SK-N-SH (cell line): Measurements from ENCODE around the gene CD164L2. TPM values are rescaled to one million over a fixed set of nuclear protein-coding genes. Genes with fewer than 3 reads are reported as not detected.

Experiments
- CTCF ChIA-PET: fragments of 300-600, 350-600 bp; formaldehyde crosslinking; extraction: SDS; loops from one replicate; lab custom pipeline; 2021; lab: Yijun Ruan, JAX
- POLR2A ChIA-PET: fragments of 350-600 bp; sonication (Branson Sonifier 250); formaldehyde crosslinking; extraction: SDS; loops from one replicate; lab custom pipeline; 2020; ENCODE audit warnings: antibody characterized with exemption, inconsistent platforms; lab: Yijun Ruan, JAX
- DNase-seq: peaks from one replicate; pipeline ENCODE4 v3.0.0; 2012
- H2AFZ ChIP-seq: fragments of 200-600 bp; sonication (generic); 2 replicates; pipeline ENCODE4 v1.8.1; 2016; ENCODE audit warnings: antibody characterized with exemption, mild to moderate bottlenecking, low read depth
- H3F3A ChIP-seq: fragments of 200-600 bp; sonication (generic); replicated peaks from 2 replicates; pipeline ENCODE3; 2016; ENCODE audit warnings: antibody characterized with exemption, mild to moderate bottlenecking; ENCODE audit not compliant: insufficient read depth
- H3K27ac ChIP-seq, 2 experiments: fragments of 200-500 bp in 1 of 2; fragments of 200-600 bp in 1 of 2; sonication (Bioruptor generic) in 1 of 2; sonication (generic), shearing (Covaris generic) in 1 of 2; 2 replicates each; pipeline versions ENCODE4 v1.5.1 to v1.6.1; 2014 to 2016; ENCODE audit warnings: low read depth in 2 of 2, inconsistent platforms in 1 of 2, low read length in 1 of 2, mild to moderate bottlenecking in 1 of 2, mixed read lengths in 1 of 2
- H3K27me3 ChIP-seq: fragments of 200-600 bp; sonication (generic), shearing (Covaris generic); 2 replicates; pipeline ENCODE4 v1.6.1; 2016; ENCODE audit warnings: mixed run types; ENCODE audit not compliant: insufficient read depth
- H3K36me3 ChIP-seq, 2 experiments: fragments of 200-500 bp in 1 of 2; fragments of 200-600 bp in 1 of 2; sonication (Bioruptor generic) in 1 of 2; sonication (generic) in 1 of 2; replicated peaks in 1 of 2; 2 replicates each; pipeline versions ENCODE3 to v1.5.1; 2014 to 2016; ENCODE audit warnings: low read length in 1 of 2, mild to moderate bottlenecking in 1 of 2; ENCODE audit not compliant: insufficient read depth in 2 of 2, control insufficient read depth in 1 of 2
- H3K4me1 ChIP-seq, 2 experiments: fragments of 200-500 bp in 1 of 2; fragments of 200-600 bp in 1 of 2; sonication (Bioruptor generic) in 1 of 2; sonication (generic), shearing (Covaris generic) in 1 of 2; 2 replicates each; pipeline versions ENCODE4 v1.5.1 to v1.6.1; 2014 to 2016; ENCODE audit warnings: low read depth in 1 of 2, low read length in 1 of 2, mixed run types in 1 of 2; ENCODE audit not compliant: insufficient read depth in 2 of 2, control insufficient read depth in 1 of 2
- H3K4me2 ChIP-seq: fragments of 200-600 bp; sonication (generic), shearing (Covaris generic); 2 replicates; pipeline ENCODE4 v1.6.1; 2017; ENCODE audit warnings: mixed run types
- H3K4me3 ChIP-seq, 2 experiments: fragments of 200-500 bp in 1 of 2; fragments of 200-600 bp in 1 of 2; sonication (Bioruptor generic) in 1 of 2; sonication (generic), shearing (Covaris generic) in 1 of 2; 2 replicates each; pipeline versions ENCODE4 v1.5.1 to v1.8.1; 2014 to 2016; ENCODE audit warnings: low read depth in 2 of 2, inconsistent platforms in 1 of 2, low read length in 1 of 2, mild to moderate bottlenecking in 1 of 2, mixed read lengths in 1 of 2, moderate library complexity in 1 of 2
- H3K79me2 ChIP-seq: fragments of 200-600 bp; sonication (generic); 2 replicates; pipeline ENCODE4 v1.8.1; 2017; ENCODE audit warnings: mild to moderate bottlenecking; ENCODE audit not compliant: insufficient read depth
- H3K9ac ChIP-seq: fragments of 200-600 bp; sonication (generic); 2 replicates; pipeline ENCODE4 v1.6.1; 2017; ENCODE audit warnings: mixed run types
- H3K9me2 ChIP-seq: fragments of 200-600 bp; sonication (generic); 2 replicates; pipeline ENCODE4 v1.6.1; 2017; ENCODE audit warnings: mixed run types
- H3K9me3 ChIP-seq: fragments of 200-600 bp; sonication (generic); 2 replicates; pipeline ENCODE4 v1.6.1; 2017; ENCODE audit warnings: mixed run types, mild to moderate bottlenecking, moderate library complexity
- H4K20me1 ChIP-seq: fragments of 200-600 bp; sonication (generic); 2 replicates; pipeline ENCODE4 v1.6.1; 2017; ENCODE audit warnings: mild to moderate bottlenecking, mixed run types; ENCODE audit not compliant: insufficient read depth
- CHD2 ChIP-seq: fragments of 150-350 bp; IDR thresholded peaks from 2 replicates; pipeline ENCODE4 v1.6.1; 2018; ENCODE audit warnings: low read length; ENCODE audit not compliant: partially characterized antibody
- ELF1 ChIP-seq: IDR thresholded peaks from 2 replicates; pipeline ENCODE4 v1.4.0; 2012
- EZH2phosphoT487 ChIP-seq: fragments of 200-600 bp; sonication (generic); IDR thresholded peaks from 2 replicates; pipeline ENCODE4 v1.6.1; 2017; ENCODE audit warnings: low read depth, mixed run types, mild to moderate bottlenecking, antibody characterized with exemption, moderate library complexity, borderline replicate concordance
- FOSL2 ChIP-seq: IDR thresholded peaks from 2 replicates; pipeline ENCODE4 v1.4.0; 2012; ENCODE audit warnings: low read depth, mild to moderate bottlenecking, moderate library complexity, borderline replicate concordance
- FOXJ3 ChIP-seq: sonication (generic); formaldehyde crosslinking; IDR thresholded peaks from 2 replicates; pipeline ENCODE4 v1.5.1; 2020; ENCODE audit warnings: mild to moderate bottlenecking, missing genetic modification reagents
- MEF2A ChIP-seq: IDR thresholded peaks from 2 replicates; pipeline ENCODE4 v1.4.0; 2012; ENCODE audit warnings: low read depth, borderline replicate concordance
- NFIC ChIP-seq: IDR thresholded peaks from 2 replicates; pipeline ENCODE4 v1.4.0; 2012; ENCODE audit warnings: borderline replicate concordance
- NRF1 ChIP-seq: IDR thresholded peaks from 2 replicates; pipeline ENCODE4 v1.6.1; 2012; ENCODE audit warnings: low read depth, mild to moderate bottlenecking, low read length
- POLR2AphosphoS5 ChIP-seq: IDR thresholded peaks from 2 replicates; pipeline ENCODE4 v1.6.1; 2012; ENCODE audit warnings: low read depth, low read length
- RCOR1 ChIP-seq: fragments of 150-350 bp; IDR thresholded peaks from 2 replicates; pipeline ENCODE4 v1.6.1; 2017; ENCODE audit warnings: antibody characterized with exemption, low read length
- RFX5 ChIP-seq: IDR thresholded peaks from 2 replicates; pipeline ENCODE4 v1.6.1; 2012; ENCODE audit warnings: mild to moderate bottlenecking, improper control_type of control experiment, low read length
- RXRA ChIP-seq: IDR thresholded peaks from 2 replicates; pipeline ENCODE4 v1.4.0; 2012; ENCODE audit warnings: low read depth, mild to moderate bottlenecking, borderline replicate concordance
- SIN3A ChIP-seq: IDR thresholded peaks from 2 replicates; pipeline ENCODE4 v1.6.1; 2012; ENCODE audit warnings: low read depth, mild to moderate bottlenecking, low read length, moderate library complexity, borderline replicate concordance
- SMC3 ChIP-seq: IDR thresholded peaks from 2 replicates; pipeline ENCODE4 v1.6.1; 2012; ENCODE audit warnings: low read depth, low read length, improper control_type of control experiment
- TCF12 ChIP-seq: IDR thresholded peaks from 2 replicates; pipeline ENCODE4 v1.4.0; 2012
- YY1 ChIP-seq: IDR thresholded peaks from 2 replicates; pipeline ENCODE4 v1.4.0; 2012; ENCODE audit warnings: low read depth, mild to moderate bottlenecking
- WGBS: methylation state at CpG from one replicate; pipeline ENCODE4 v1.1.6; 2017; ENCODE audit warnings: low lambda C conversion rate; 5-methylcytosine and 5-hydroxymethylcytosine counted together
- polyA plus RNA-seq, 3 experiments: library from polyadenylated mRNA; depleted of rRNA; stranded (reverse); fragments of >200 nt; gene quantifications; 2 replicates each; pipeline ENCODE4 v1.2.3, GENCODE V29; 2012
- TF ChIP-seq, protein P1 (sequence below): IDR thresholded peaks from 2 replicates; pipeline ENCODE4 v1.6.1; 2012; ENCODE audit warnings: mild to moderate bottlenecking, low read depth, low read length, moderate library complexity

Gene CD164L2
- polyA plus RNA-seq, 1 of the 3 experiments (the other 2 are of a cell fraction), result 0.05 TPM

DNA sequence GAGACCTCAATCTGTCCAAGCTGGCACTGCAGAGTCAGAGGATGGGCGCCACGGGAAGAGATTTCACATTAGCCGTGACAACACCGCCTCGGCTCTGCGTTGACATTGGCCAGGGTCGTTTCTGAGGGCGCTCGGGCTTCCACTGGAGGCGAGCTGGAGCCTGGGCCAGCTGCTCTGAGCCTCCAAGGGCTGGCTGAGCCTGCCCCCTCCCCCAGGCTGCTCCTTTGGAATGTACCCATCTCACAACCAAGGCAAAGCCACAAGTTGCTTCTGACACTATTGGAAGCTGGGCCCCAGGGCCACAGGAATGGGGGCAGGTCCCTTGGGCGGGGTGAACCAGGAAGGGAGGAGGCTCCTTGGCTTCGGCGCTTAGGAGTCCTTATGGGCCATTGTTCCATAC, 21.9 kb upstream of the CD164L2 start:
- no peaks in the 10 kb centered on the region for H3K79me2 ChIP-seq
- no peak overlapping the region for H3K4me2 ChIP-seq
- no peaks in the 10 kb centered on the region for H4K20me1 ChIP-seq
- TF ChIP-seq YY1, result no peak
- TF ChIP-seq NRF1, result no peak
- no peak for TF ChIP-seq NFIC
- TF ChIP-seq MEF2A, result no peak
- no peak for TF ChIP-seq SMC3
- TF ChIP-seq TCF12, result no peak
- no peak for TF ChIP-seq RCOR1
- TF ChIP-seq POLR2AphosphoS5, result no peak
- TF ChIP-seq FOSL2, result no peak
- TF ChIP-seq CHD2, result no peak
- TF ChIP-seq FOXJ3 (CRISPR knock-in tag), result no peak
- TF ChIP-seq, protein P1, sequence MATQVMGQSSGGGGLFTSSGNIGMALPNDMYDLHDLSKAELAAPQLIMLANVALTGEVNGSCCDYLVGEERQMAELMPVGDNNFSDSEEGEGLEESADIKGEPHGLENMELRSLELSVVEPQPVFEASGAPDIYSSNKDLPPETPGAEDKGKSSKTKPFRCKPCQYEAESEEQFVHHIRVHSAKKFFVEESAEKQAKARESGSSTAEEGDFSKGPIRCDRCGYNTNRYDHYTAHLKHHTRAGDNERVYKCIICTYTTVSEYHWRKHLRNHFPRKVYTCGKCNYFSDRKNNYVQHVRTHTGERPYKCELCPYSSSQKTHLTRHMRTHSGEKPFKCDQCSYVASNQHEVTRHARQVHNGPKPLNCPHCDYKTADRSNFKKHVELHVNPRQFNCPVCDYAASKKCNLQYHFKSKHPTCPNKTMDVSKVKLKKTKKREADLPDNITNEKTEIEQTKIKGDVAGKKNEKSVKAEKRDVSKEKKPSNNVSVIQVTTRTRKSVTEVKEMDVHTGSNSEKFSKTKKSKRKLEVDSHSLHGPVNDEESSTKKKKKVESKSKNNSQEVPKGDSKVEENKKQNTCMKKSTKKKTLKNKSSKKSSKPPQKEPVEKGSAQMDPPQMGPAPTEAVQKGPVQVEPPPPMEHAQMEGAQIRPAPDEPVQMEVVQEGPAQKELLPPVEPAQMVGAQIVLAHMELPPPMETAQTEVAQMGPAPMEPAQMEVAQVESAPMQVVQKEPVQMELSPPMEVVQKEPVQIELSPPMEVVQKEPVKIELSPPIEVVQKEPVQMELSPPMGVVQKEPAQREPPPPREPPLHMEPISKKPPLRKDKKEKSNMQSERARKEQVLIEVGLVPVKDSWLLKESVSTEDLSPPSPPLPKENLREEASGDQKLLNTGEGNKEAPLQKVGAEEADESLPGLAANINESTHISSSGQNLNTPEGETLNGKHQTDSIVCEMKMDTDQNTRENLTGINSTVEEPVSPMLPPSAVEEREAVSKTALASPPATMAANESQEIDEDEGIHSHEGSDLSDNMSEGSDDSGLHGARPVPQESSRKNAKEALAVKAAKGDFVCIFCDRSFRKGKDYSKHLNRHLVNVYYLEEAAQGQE, result no peak
- no peak for TF ChIP-seq RFX5
- TF ChIP-seq ELF1, result no peak
- TF ChIP-seq, all 33 proteins: peak for 0
- ChIA-PET CTCF (interaction anchor here (0.8 to 2.4 kb wide), 4 partner anchors 9 to 152 kb away, joined by 3 to 9 read pairs (median 6); no protein-coding TSS in a partner anchor), POLR2A (no interaction called here)
- no peaks in the 10 kb centered on the region for H3K9me2 ChIP-seq
- no peak overlapping the region for H3K9ac ChIP-seq
- no peaks in the 10 kb centered on the region for H3K9me3 ChIP-seq
- no peak for DNase-seq
- WGBS, result 92% methylated on average over 11 of the region's 13 CpGs
- no peak overlapping the region for H2AFZ ChIP-seq
- no peak overlapping the region for H3K4me3 ChIP-seq
- no peaks in the 10 kb centered on the region for H3K27me3 ChIP-seq
- peaks cover 0 to 4% of the 10 kb centered on the region in 2 experiments; a peak in 1 of 4 replicates for H3K4me1 ChIP-seq
- H3K36me3 ChIP-seq, result peaks cover 9 to 26% of the 10 kb centered on the region in 2 experiments
- no peak overlapping the region; a peak in 1 of 4 replicates for H3K27ac ChIP-seq
- peaks cover 3% of the 10 kb centered on the region for H3F3A ChIP-seq

DNA sequence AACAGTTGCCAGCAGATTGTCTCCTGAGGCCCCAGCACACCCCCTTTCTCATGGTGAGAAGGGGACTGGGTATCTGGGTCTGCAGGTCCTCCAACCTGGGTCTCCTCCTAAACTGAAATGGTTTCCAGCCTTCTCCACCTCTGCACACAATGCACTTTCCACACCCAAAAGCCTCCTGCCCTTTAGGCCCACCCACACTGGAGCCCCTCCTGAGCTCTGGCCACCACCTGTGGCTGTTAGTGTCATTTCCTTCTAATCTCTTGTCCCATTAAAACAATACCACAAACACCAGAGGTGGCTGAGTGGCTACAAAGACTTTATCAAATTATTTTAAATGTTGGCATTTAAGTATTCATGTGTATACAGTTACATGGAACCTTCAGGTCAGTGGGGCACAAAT, 20.8 kb upstream of the CD164L2 start:
- Histone ChIP-seq H3K4me1 (peaks cover 0 to 4% of the 10 kb centered on the region in 2 experiments; a peak in 1 of 4 replicates), H3K36me3 (peaks cover 8 to 26% of the 10 kb centered on the region in 2 experiments), H3K27me3 (no peaks in the 10 kb centered on the region), H2AFZ (no peak overlapping the region), H3K9me2 (no peaks in the 10 kb centered on the region), H3K4me3 (no peak overlapping the region), H3K27ac (no peak overlapping the region; a peak in 1 of 4 replicates), H3F3A (peaks cover 5% of the 10 kb centered on the region), H3K4me2 (no peak overlapping the region), H3K9me3 (no peaks in the 10 kb centered on the region), H3K79me2 (no peaks in the 10 kb centered on the region)
- POLR2A ChIA-PET, result no interaction called here
- CTCF ChIA-PET, result interaction anchor here (0.8 to 3.4 kb wide), 9 partner anchors 9 to 359 kb away, joined by 3 to 24 read pairs (median 3); no protein-coding TSS in a partner anchor
- TF ChIP-seq FOSL2 (no peak), NFIC (no peak), ELF1 (no peak), SIN3A (no peak), RXRA (no peak), CHD2 (no peak), TCF12 (no peak), EZH2phosphoT487 (no peak)
- TF ChIP-seq, protein P1, result no peak
- TF ChIP-seq, all 33 proteins: peak for 0
- Histone ChIP-seq H3K9ac (no peak overlapping the region), H4K20me1 (no peaks in the 10 kb centered on the region)
- DNase-seq, result no peak
